Neural progenitor cell (in vitro differentiated cells): ENCODE results near the gene RS1. TPM values are rescaled to one million over a fixed set of nuclear protein-coding genes. Genes with fewer than 3 reads are reported as not detected.

ENCODE experiments used
- DNase-seq: peaks from one replicate; pipeline ENCODE4 v3.0.0-alpha.2; 2016; ENCODE audit warnings: low spot score
- H2AFZ ChIP-seq: fragments of 200-600 bp; sonication (generic); replicated peaks from 2 replicates; pipeline ENCODE4 v1.6.1; 2016; ENCODE audit warnings: antibody characterized with exemption
- H3F3A ChIP-seq: fragments of 200-600 bp; sonication (generic); 2 replicates; pipeline ENCODE4 v1.6.1; 2016; ENCODE audit warnings: antibody characterized with exemption, low read depth
- H3K27ac ChIP-seq: fragments of 200-600 bp; sonication (generic); 2 replicates; pipeline ENCODE4 v1.5.1; 2016; ENCODE audit warnings: mild to moderate bottlenecking
- H3K27me3 ChIP-seq: fragments of 200-600 bp; sonication (generic); 2 replicates; pipeline ENCODE4 v1.6.1; 2016; ENCODE audit warnings: mild to moderate bottlenecking, moderate library complexity
- H3K36me3 ChIP-seq: fragments of 200-600 bp; sonication (generic); 2 replicates; pipeline ENCODE4 v1.5.1; 2016
- H3K4me1 ChIP-seq: fragments of 200-600 bp; sonication (generic); 2 replicates; pipeline ENCODE4 v1.6.1; 2016; ENCODE audit warnings: mixed run types
- H3K4me2 ChIP-seq: fragments of 200-600 bp; sonication (generic); 2 replicates; pipeline ENCODE4 v1.6.1; 2016
- H3K4me3 ChIP-seq: fragments of 200-600 bp; sonication (generic); 2 replicates; pipeline ENCODE4 v1.5.1; 2016
- H3K79me2 ChIP-seq: fragments of 200-600 bp; sonication (generic); 2 replicates; pipeline ENCODE4 v1.6.1; 2016; ENCODE audit warnings: low read depth
- H3K9ac ChIP-seq: fragments of 200-600 bp; sonication (generic); 2 replicates; pipeline ENCODE4 v1.6.1; 2016
- H3K9me3 ChIP-seq: fragments of 200-600 bp; sonication (generic); 2 replicates; pipeline ENCODE4 v1.5.1; 2016; ENCODE audit warnings: low read depth
- H4K20me1 ChIP-seq: fragments of 200-600 bp; sonication (generic); 2 replicates; pipeline ENCODE4 v1.6.1; 2016; ENCODE audit warnings: low read depth
- H3K27ac Mint-ChIP-seq: 3 replicates; pipeline ENCODE4 v1.8.0; 2021; ENCODE audit warnings: mixed read lengths
- H3K27me3 Mint-ChIP-seq: 2 replicates; pipeline ENCODE4 v1.8.0; 2022; ENCODE audit warnings: low read depth, mild to moderate bottlenecking, inconsistent platforms, moderate library complexity, mixed read lengths; ENCODE audit not compliant: insufficient read depth
- H3K36me3 Mint-ChIP-seq: 3 replicates; pipeline ENCODE4 v1.8.0; 2021; ENCODE audit warnings: mixed read lengths
- H3K4me1 Mint-ChIP-seq: 3 replicates; pipeline ENCODE4 v1.8.0; 2021; ENCODE audit warnings: mixed read lengths
- H3K4me3 Mint-ChIP-seq: 3 replicates; pipeline ENCODE4 v1.8.0; 2021; ENCODE audit warnings: mild to moderate bottlenecking, moderate library complexity, mixed read lengths
- H3K9me3 Mint-ChIP-seq: 3 replicates; pipeline ENCODE4 v1.8.0; 2020; ENCODE audit warnings: mixed read lengths
- EZH2 ChIP-seq: fragments of 200-600 bp; sonication (generic); IDR thresholded peaks from 2 replicates; pipeline ENCODE4 v1.6.1; 2017; ENCODE audit warnings: antibody characterized with exemption, mild to moderate bottlenecking, moderate library complexity
- EZH2phosphoT487 ChIP-seq: fragments of 200-600 bp; sonication (generic); IDR thresholded peaks from 2 replicates; pipeline ENCODE4 v1.6.1; 2017; ENCODE audit warnings: antibody characterized with exemption
- total RNA-seq: library from RNA; depleted of rRNA; stranded (reverse); fragments of >200 nt; gene quantifications from 2 replicates; pipeline ENCODE4 v1.2.3, GENCODE V29; 2015; ENCODE audit warnings: low replicate concordance
- TF ChIP-seq, protein P1 (sequence below): fragments of 200-600 bp; sonication (generic); IDR thresholded peaks from 2 replicates; pipeline ENCODE4 v1.5.1; 2017; ENCODE audit warnings: antibody characterized with exemption, mild to moderate bottlenecking

The RS1 gene
- total RNA-seq, 1 donor from 2014 or later = not detected

DNA sequence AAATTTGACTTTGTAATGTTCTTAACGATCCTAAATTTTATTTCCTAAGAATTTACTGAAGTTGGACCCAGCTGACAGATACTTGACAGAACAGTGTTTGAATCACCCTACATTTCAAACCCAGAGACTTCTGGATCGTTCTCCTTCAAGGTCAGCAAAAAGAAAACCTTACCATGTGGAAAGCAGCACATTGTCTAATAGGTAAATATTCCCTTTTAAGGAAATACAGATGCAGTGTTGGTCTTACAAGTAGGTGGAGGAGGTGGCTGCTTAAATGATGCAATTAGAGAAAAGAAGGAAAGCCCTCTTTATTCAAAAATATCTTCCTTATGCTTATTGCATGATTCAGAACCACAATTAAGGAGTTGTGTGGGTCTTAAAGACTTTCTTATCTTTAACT lies 73.5 kb downstream of the RS1 start:
- H3K27me3 Mint-ChIP-seq = peaks cover 2% of the 10 kb centered on the region
- Histone ChIP-seq H2AFZ (no peak overlapping the region), H4K20me1 (no peaks in the 10 kb centered on the region), H3K27ac (no peak overlapping the region), H3F3A (no peaks in the 10 kb centered on the region), H3K9ac (no peak overlapping the region), H3K4me2 (no peak overlapping the region), H3K79me2 (no peaks in the 10 kb centered on the region), H3K4me3 (no peak overlapping the region), H3K36me3 (peaks cover 3% of the 10 kb centered on the region), H3K9me3 (peaks cover 2% of the 10 kb centered on the region), H3K27me3 (no peaks in the 10 kb centered on the region), H3K4me1 (no peaks in the 10 kb centered on the region)
- no peaks in the 10 kb centered on the region for H3K4me1 Mint-ChIP-seq
- TF ChIP-seq, protein P1, sequence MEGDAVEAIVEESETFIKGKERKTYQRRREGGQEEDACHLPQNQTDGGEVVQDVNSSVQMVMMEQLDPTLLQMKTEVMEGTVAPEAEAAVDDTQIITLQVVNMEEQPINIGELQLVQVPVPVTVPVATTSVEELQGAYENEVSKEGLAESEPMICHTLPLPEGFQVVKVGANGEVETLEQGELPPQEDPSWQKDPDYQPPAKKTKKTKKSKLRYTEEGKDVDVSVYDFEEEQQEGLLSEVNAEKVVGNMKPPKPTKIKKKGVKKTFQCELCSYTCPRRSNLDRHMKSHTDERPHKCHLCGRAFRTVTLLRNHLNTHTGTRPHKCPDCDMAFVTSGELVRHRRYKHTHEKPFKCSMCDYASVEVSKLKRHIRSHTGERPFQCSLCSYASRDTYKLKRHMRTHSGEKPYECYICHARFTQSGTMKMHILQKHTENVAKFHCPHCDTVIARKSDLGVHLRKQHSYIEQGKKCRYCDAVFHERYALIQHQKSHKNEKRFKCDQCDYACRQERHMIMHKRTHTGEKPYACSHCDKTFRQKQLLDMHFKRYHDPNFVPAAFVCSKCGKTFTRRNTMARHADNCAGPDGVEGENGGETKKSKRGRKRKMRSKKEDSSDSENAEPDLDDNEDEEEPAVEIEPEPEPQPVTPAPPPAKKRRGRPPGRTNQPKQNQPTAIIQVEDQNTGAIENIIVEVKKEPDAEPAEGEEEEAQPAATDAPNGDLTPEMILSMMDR = no peak
- no peak for TF ChIP-seq EZH2
- TF ChIP-seq EZH2phosphoT487 = no peak
- no peak overlapping the region for H3K4me3 Mint-ChIP-seq
- peaks cover 2% of the 10 kb centered on the region for H3K36me3 Mint-ChIP-seq
- H3K27ac Mint-ChIP-seq = no peak overlapping the region
- H3K9me3 Mint-ChIP-seq = no peaks in the 10 kb centered on the region
- no peak for DNase-seq

DNA sequence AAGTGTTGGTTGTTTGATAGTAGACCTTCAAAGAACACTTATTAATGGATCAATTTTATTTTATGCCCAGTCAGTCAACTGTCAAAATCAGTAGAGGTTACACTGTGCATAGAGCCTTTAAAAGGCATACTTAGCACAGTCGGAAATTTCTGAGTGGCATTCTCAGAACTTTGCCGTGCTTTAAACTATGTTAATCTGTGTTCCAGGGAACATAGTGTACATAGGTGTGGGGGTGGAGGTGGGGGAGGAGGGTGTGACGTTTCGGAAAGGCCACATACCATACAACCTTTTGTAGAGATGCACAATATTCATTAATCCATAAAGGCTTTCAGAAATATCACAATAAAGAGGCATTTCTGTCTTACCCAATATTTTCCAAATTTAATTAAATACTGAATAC lies 75.8 kb downstream of the RS1 start:
- TF ChIP-seq, protein P1 = no peak
- TF ChIP-seq EZH2phosphoT487 (no peak), EZH2 (no peak)
- H3K4me3 ChIP-seq = no peak overlapping the region
- no peaks in the 10 kb centered on the region for H3K4me1 Mint-ChIP-seq
- no peak overlapping the region for H3K4me2 ChIP-seq
- no peak overlapping the region for H3K27ac Mint-ChIP-seq
- DNase-seq = no peak
- no peaks in the 10 kb centered on the region for H3K4me1 ChIP-seq
- no peaks in the 10 kb centered on the region for H3F3A ChIP-seq
- H3K27ac ChIP-seq = no peak overlapping the region
- H3K36me3 Mint-ChIP-seq = no peaks in the 10 kb centered on the region
- no peaks in the 10 kb centered on the region for H3K27me3 ChIP-seq
- H4K20me1 ChIP-seq = no peaks in the 10 kb centered on the region
- peaks cover 3% of the 10 kb centered on the region for H3K36me3 ChIP-seq
- H2AFZ ChIP-seq = no peak overlapping the region
- no peaks in the 10 kb centered on the region for H3K79me2 ChIP-seq
- no peaks in the 10 kb centered on the region for H3K27me3 Mint-ChIP-seq
- no peak overlapping the region for H3K4me3 Mint-ChIP-seq
- no peak overlapping the region for H3K9ac ChIP-seq
- H3K9me3 ChIP-seq = no peaks in the 10 kb centered on the region
- no peaks in the 10 kb centered on the region for H3K9me3 Mint-ChIP-seq

DNA sequence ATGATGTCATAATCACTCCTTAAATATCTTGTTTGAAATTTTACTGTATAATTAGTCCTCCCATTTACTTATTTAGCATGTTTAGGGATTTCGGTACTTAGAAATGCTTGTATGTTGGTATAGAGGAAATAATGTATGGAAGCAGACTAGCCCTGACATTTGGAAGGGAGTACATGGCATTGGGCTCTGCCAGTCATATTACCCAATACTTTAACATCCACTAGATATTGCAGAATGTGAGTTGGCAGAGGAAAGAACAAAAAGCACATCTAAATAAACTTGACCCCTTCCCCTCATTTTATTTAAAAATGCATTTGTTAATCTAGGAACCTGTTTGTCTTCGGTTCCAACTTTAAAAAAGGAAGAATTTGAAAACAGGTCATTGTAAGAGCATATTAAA lies 77.8 kb downstream of the RS1 start:
- H3K4me3 Mint-ChIP-seq = no peak overlapping the region
- Histone ChIP-seq H3K27me3 (no peaks in the 10 kb centered on the region), H3F3A (no peaks in the 10 kb centered on the region), H3K36me3 (peaks cover 3% of the 10 kb centered on the region), H3K79me2 (no peaks in the 10 kb centered on the region), H3K9ac (no peak overlapping the region), H3K4me2 (no peak overlapping the region), H4K20me1 (no peaks in the 10 kb centered on the region), H3K9me3 (no peaks in the 10 kb centered on the region), H3K4me3 (no peak overlapping the region), H3K27ac (no peak overlapping the region), H2AFZ (no peak overlapping the region), H3K4me1 (no peaks in the 10 kb centered on the region)
- DNase-seq = no peak
- H3K4me1 Mint-ChIP-seq = no peaks in the 10 kb centered on the region
- no peaks in the 10 kb centered on the region for H3K27me3 Mint-ChIP-seq
- no peaks in the 10 kb centered on the region for H3K9me3 Mint-ChIP-seq
- TF ChIP-seq, protein P1 = no peak
- no peak for TF ChIP-seq EZH2
- no peak for TF ChIP-seq EZH2phosphoT487
- no peaks in the 10 kb centered on the region for H3K36me3 Mint-ChIP-seq
- no peak overlapping the region for H3K27ac Mint-ChIP-seq
